B cell (primary cell): Measurements from ENCODE around the gene TRIM25.

Experiments
- EZH2 ChIP-seq: IDR thresholded peaks from 2 replicates; pipeline ENCODE4 v1.6.1; 2012; ENCODE audit warnings: borderline replicate concordance, low read depth, mild to moderate bottlenecking, moderate library complexity, low read length; ENCODE audit not compliant: insufficient read depth, poor library complexity, severe bottlenecking
- TF ChIP-seq, protein P1 (sequence below): fragments of 200-600 bp; IDR thresholded peaks from one replicate; pipeline ENCODE4 v1.8.0; 2022; ENCODE audit warnings: antibody characterized with exemption, mild to moderate bottlenecking

DNA sequence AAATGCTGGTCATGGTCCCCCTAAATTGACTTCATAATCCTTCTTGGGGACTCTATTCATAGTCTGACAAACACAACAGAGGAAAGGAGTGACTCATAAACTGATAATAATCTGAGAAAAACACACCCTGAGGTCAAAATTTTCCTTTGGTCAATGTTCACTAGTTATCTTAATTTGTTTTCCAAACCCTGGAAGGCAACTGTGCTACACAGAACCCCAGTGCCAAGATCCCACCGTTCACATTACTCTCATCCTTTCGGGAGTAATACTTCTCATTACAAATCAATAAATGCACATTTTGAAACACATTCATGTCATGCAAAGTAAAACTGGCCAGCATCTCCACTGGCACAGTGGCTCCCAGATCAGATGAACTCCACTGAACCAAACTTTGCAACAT lies 23.8 kb upstream of the TRIM25 start:
- TF ChIP-seq, protein P1, sequence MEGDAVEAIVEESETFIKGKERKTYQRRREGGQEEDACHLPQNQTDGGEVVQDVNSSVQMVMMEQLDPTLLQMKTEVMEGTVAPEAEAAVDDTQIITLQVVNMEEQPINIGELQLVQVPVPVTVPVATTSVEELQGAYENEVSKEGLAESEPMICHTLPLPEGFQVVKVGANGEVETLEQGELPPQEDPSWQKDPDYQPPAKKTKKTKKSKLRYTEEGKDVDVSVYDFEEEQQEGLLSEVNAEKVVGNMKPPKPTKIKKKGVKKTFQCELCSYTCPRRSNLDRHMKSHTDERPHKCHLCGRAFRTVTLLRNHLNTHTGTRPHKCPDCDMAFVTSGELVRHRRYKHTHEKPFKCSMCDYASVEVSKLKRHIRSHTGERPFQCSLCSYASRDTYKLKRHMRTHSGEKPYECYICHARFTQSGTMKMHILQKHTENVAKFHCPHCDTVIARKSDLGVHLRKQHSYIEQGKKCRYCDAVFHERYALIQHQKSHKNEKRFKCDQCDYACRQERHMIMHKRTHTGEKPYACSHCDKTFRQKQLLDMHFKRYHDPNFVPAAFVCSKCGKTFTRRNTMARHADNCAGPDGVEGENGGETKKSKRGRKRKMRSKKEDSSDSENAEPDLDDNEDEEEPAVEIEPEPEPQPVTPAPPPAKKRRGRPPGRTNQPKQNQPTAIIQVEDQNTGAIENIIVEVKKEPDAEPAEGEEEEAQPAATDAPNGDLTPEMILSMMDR: no peak
- TF ChIP-seq EZH2: no peak
